Epithelial cell of proximal tubule (primary cell): ENCODE data around the gene TGFB1I1. TPM values are rescaled to one million over a fixed set of nuclear protein-coding genes. Genes with fewer than 3 reads are reported as not detected.

Experiments
- DNase-seq: peaks from one replicate; pipeline ENCODE4 v3.0.0-alpha.2; 2011; ENCODE audit warnings: low read depth
- H3K4me3 ChIP-seq: 2 replicates; pipeline ENCODE4 v1.5.1; 2011; ENCODE audit warnings: low read depth, mild to moderate bottlenecking, low read length
- CTCF ChIP-seq: conservative IDR thresholded peaks from 2 replicates; pipeline ENCODE4 v1.5.1; 2012; ENCODE audit warnings: low read depth, mild to moderate bottlenecking, low read length
- total RNA-seq: library from RNA; depleted of rRNA; stranded (reverse); fragments of >200 nt; gene quantifications from 2 replicates; pipeline ENCODE4 v1.2.3, GENCODE V29; 2015

TGFB1I1 gene
- total RNA-seq, 1 donor from 2014 or later = 62.2 TPM

GRCh38 chr16:31489616-31490584 lies 17.9 kb downstream of the TGFB1I1 start:
- no peak for TF ChIP-seq CTCF
- no peak for DNase-seq

GRCh38 chr16:31491778-31492418 lies 19.9 kb downstream of the TGFB1I1 start:
- DNase-seq = no peak
- H3K4me3 ChIP-seq = no peak overlapping the region
- no peak for TF ChIP-seq CTCF

More at GRCh38 chr16:31489616-31490584, 17.9 kb downstream of the TGFB1I1 start:
- no peak overlapping the region for H3K4me3 ChIP-seq

- no peak overlapping the region for H3K4me3 ChIP-seq
- no peak for DNase-seq
- TF ChIP-seq CTCF = no peak
Observed at GRCh38 chr16:31493506-31494125, 21.7 kb downstream of the TGFB1I1 start.

- no peak for TF ChIP-seq CTCF
Observed at GRCh38 chr16:31496670-31497069, 24.7 kb downstream of the TGFB1I1 start.

GRCh38 chr16:31498493-31498892 lies 26.5 kb downstream of the TGFB1I1 start:
- H3K4me3 ChIP-seq = no peak overlapping the region
- no peak for TF ChIP-seq CTCF
- DNase-seq = no peak

More at GRCh38 chr16:31496670-31497069, 24.7 kb downstream of the TGFB1I1 start:
- no peak overlapping the region for H3K4me3 ChIP-seq
- DNase-seq = no peak

GRCh38 chr16:31499928-31500327 lies 28.0 kb downstream of the TGFB1I1 start:
- H3K4me3 ChIP-seq = no peak overlapping the region
- no peak for DNase-seq
- no peak for TF ChIP-seq CTCF
